H9 (cell line): ENCODE measurements around the gene F11. TPM values are rescaled to one million over a fixed set of nuclear protein-coding genes. Genes with fewer than 3 reads are reported as not detected.
"Not testable (repeated sequence)": the region's sequence is repeated elsewhere in the genome, so short reads cannot be mapped to it uniquely, and the experiment has no call there.

Experiments
- DNase-seq: peaks from one replicate; pipeline ENCODE4 v3.0.0-alpha.2; 2017
- H2AFZ ChIP-seq: one replicate; pipeline ENCODE4 v1.6.1; 2013; ENCODE audit warnings: mild to moderate bottlenecking, low read length, control low read depth, moderate library complexity
- H2AK5ac ChIP-seq: 2 replicates; pipeline ENCODE4 v1.6.1; 2013; ENCODE audit warnings: low read length, control low read depth, mixed read lengths; ENCODE audit not compliant: insufficient read length
- H2BK120ac ChIP-seq: one replicate; pipeline ENCODE4 v1.6.1; 2013; ENCODE audit warnings: low read depth, mild to moderate bottlenecking, low read length, control low read depth, inconsistent platforms; ENCODE audit not compliant: poor library complexity, severe bottlenecking
- H2BK12ac ChIP-seq: 2 replicates; pipeline ENCODE4 v1.6.1; 2013; ENCODE audit warnings: low read length, control low read depth, mixed read lengths, low read depth; ENCODE audit not compliant: insufficient read length
- H2BK15ac ChIP-seq: 2 replicates; pipeline ENCODE4 v1.6.1; 2013; ENCODE audit warnings: low read depth, low read length, control low read depth
- H2BK20ac ChIP-seq: one replicate; pipeline ENCODE4 v1.6.1; 2013; ENCODE audit warnings: low read depth, mild to moderate bottlenecking, low read length, control low read depth, inconsistent platforms; ENCODE audit not compliant: poor library complexity, severe bottlenecking
- H2BK5ac ChIP-seq: 2 replicates; pipeline ENCODE4 v1.6.1; 2013; ENCODE audit warnings: low read length, control low read depth, mixed read lengths; ENCODE audit not compliant: insufficient read length
- H3K14ac ChIP-seq: 2 replicates; pipeline ENCODE4 v1.6.1; 2013; ENCODE audit warnings: low read length, control low read depth; ENCODE audit not compliant: insufficient read depth
- H3K18ac ChIP-seq: 2 replicates; pipeline ENCODE4 v1.6.1; 2013; ENCODE audit warnings: low read depth, mild to moderate bottlenecking, mixed read lengths, low read length, control low read depth; ENCODE audit not compliant: insufficient read length
- H3K23ac ChIP-seq: 2 replicates; pipeline ENCODE4 v1.6.1; 2013; ENCODE audit warnings: low read length, control low read depth, mixed read lengths, low read depth; ENCODE audit not compliant: insufficient read length
- H3K23me2 ChIP-seq: 2 replicates; pipeline ENCODE4 v1.6.1; 2013; ENCODE audit warnings: low read depth, mild to moderate bottlenecking, mixed read lengths, low read length, control low read depth; ENCODE audit not compliant: insufficient read length, poor library complexity, severe bottlenecking
- H3K27ac ChIP-seq: 2 replicates; pipeline ENCODE4 v1.5.1; 2013; ENCODE audit warnings: low read length, control low read depth, mixed read lengths, low read depth; ENCODE audit not compliant: insufficient read length
- H3K27me3 ChIP-seq: 2 replicates; pipeline ENCODE4 v1.6.1; 2013; ENCODE audit warnings: low read length, control low read depth, inconsistent platforms; ENCODE audit not compliant: insufficient read depth
- H3K4ac ChIP-seq: 2 replicates; pipeline ENCODE4 v1.6.1; 2013; ENCODE audit warnings: low read depth, mild to moderate bottlenecking, control low read depth, inconsistent platforms, low read length, moderate library complexity
- H3K4me1 ChIP-seq: 2 replicates; pipeline ENCODE4 v1.6.1; 2013; ENCODE audit warnings: low read length, control low read depth, inconsistent platforms; ENCODE audit not compliant: insufficient read depth
- H3K4me2 ChIP-seq: 2 replicates; pipeline ENCODE4 v1.6.1; 2013; ENCODE audit warnings: low read length, control low read depth, mixed read lengths; ENCODE audit not compliant: insufficient read length, insufficient read depth
- H3K56ac ChIP-seq: 2 replicates; pipeline ENCODE4 v1.6.1; 2013; ENCODE audit warnings: low read depth, mild to moderate bottlenecking, mixed read lengths, low read length, control low read depth; ENCODE audit not compliant: insufficient read length
- H3K79me1 ChIP-seq: 2 replicates; pipeline ENCODE4 v1.6.1; 2013; ENCODE audit warnings: low read depth, mild to moderate bottlenecking, moderate library complexity, low read length, control low read depth, inconsistent platforms; ENCODE audit not compliant: insufficient read depth, poor library complexity, severe bottlenecking
- H3K79me2 ChIP-seq: 2 replicates; pipeline ENCODE4 v1.6.1; 2013; ENCODE audit warnings: low read length, control low read depth, inconsistent platforms; ENCODE audit not compliant: insufficient read depth
- H3K9ac ChIP-seq: 2 replicates; pipeline ENCODE4 v1.6.1; 2013; ENCODE audit warnings: low read length, control low read depth, mixed read lengths; ENCODE audit not compliant: insufficient read length; ENCODE audit errors: extremely low read depth
- H3K9me3 ChIP-seq: one replicate; pipeline ENCODE4 v1.6.1; 2013; ENCODE audit warnings: low read depth, low read length, inconsistent platforms; ENCODE audit not compliant: control insufficient read depth
- H3T11ph ChIP-seq: one replicate; pipeline ENCODE4 v1.6.1; 2013; ENCODE audit warnings: mild to moderate bottlenecking, low read length, control low read depth, inconsistent platforms
- H4K20me1 ChIP-seq: one replicate; pipeline ENCODE4 v1.6.1; 2013; ENCODE audit not compliant: control insufficient read depth, insufficient read length, insufficient read depth
- H4K5ac ChIP-seq: 2 replicates; pipeline ENCODE4 v1.6.1; 2013; ENCODE audit warnings: low read depth, mild to moderate bottlenecking, mixed read lengths, low read length, control low read depth; ENCODE audit not compliant: insufficient read length
- H4K8ac ChIP-seq: replicated peaks from 2 replicates; pipeline ENCODE4 v1.6.1; 2013; ENCODE audit warnings: low read length, control low read depth, mixed read lengths, low read depth; ENCODE audit not compliant: insufficient read length
- H4K91ac ChIP-seq: 2 replicates; pipeline ENCODE4 v1.6.1; 2013; ENCODE audit warnings: low read depth, mild to moderate bottlenecking, moderate library complexity, mixed read lengths, low read length, control low read depth; ENCODE audit not compliant: insufficient read length
- H3K27ac Mint-ChIP-seq, 3 experiments: 2 replicates in 2 of 3; 3 replicates in 1 of 3; pipeline ENCODE4 v1.8.0; 2020 to 2021; ENCODE audit warnings: mixed read lengths in 3 of 3, mild to moderate bottlenecking in 1 of 3, moderate library complexity in 1 of 3
- H3K27me3 Mint-ChIP-seq: 2 replicates; pipeline ENCODE4 v1.8.0; 2021; ENCODE audit warnings: low read depth, mild to moderate bottlenecking, moderate library complexity, mixed read lengths
- H3K36me3 Mint-ChIP-seq, 3 experiments: 2 replicates in 2 of 3; 3 replicates in 1 of 3; pipeline ENCODE4 v1.8.0; 2020 to 2021; ENCODE audit warnings: low read depth in 3 of 3, mixed read lengths in 3 of 3; ENCODE audit not compliant: insufficient read depth in 1 of 3
- H3K4me1 Mint-ChIP-seq, 2 experiments: 2 replicates each; pipeline ENCODE4 v1.8.0; 2020; ENCODE audit warnings: mixed read lengths in 2 of 2
- H3K4me3 Mint-ChIP-seq, 2 experiments: 2 replicates in 1 of 2; 3 replicates in 1 of 2; pipeline ENCODE4 v1.8.0; 2020 to 2021; ENCODE audit warnings: mild to moderate bottlenecking in 2 of 2, mixed read lengths in 2 of 2, moderate library complexity in 1 of 2
- H3K9me3 Mint-ChIP-seq, 2 experiments: 2 replicates in 1 of 2; 3 replicates in 1 of 2; pipeline ENCODE4 v1.8.0; 2020; ENCODE audit warnings: mild to moderate bottlenecking in 2 of 2, mixed read lengths in 2 of 2, moderate library complexity in 1 of 2
- CTCF ChIP-seq: fragments of 200-600 bp; sonication (generic); conservative IDR thresholded peaks from 3 replicates; pipeline ENCODE4 v1.8.0; 2021; ENCODE audit warnings: antibody characterized with exemption, mild to moderate bottlenecking
- WGBS: extraction: QIAGEN DNeasy Blood & Tissue Kit; methylation state at CpG from one replicate; pipeline ENCODE4 v1.1.7; 2013; ENCODE audit warnings: missing lambda C conversion rate, low lambda C conversion rate, mixed read lengths; ENCODE audit not compliant: insufficient read length; ENCODE audit errors: extremely low coverage; 5-methylcytosine and 5-hydroxymethylcytosine counted together
- total RNA-seq: library from RNA; stranded (reverse); gene quantifications from 2 replicates; pipeline ENCODE4 v1.2.1, GENCODE V29; 2021

The F11 gene
- total RNA-seq, 1 experiment from 2014 or later = 0.50 TPM

- peak overlapping the region; percentile 7 for H3K27ac ChIP-seq
- H4K91ac ChIP-seq = no peak overlapping the region
- no peak overlapping the region for H4K8ac ChIP-seq
- H2AFZ ChIP-seq = no peak overlapping the region
- no peak for DNase-seq
- no peak overlapping the region for H3K14ac ChIP-seq
- H2BK20ac ChIP-seq = no peak overlapping the region
- no peak for TF ChIP-seq CTCF
- peaks cover 2% of the 10 kb centered on the region for H4K20me1 ChIP-seq
- H3K23ac ChIP-seq = no peak overlapping the region
- no peaks in the 10 kb centered on the region; a peak in 4 of 5 replicates for H3K9me3 Mint-ChIP-seq
- H2BK5ac ChIP-seq = no peak overlapping the region
- no peaks in the 10 kb centered on the region for H3K9me3 ChIP-seq
- no peak overlapping the region for H3T11ph ChIP-seq
- no CpG with 5 or more reads among the region's 4 CpGs for WGBS
- no peak overlapping the region for H3K56ac ChIP-seq
- no peak overlapping the region for H4K5ac ChIP-seq
- no peaks in the 10 kb centered on the region for H3K27me3 ChIP-seq
- no peaks in the 10 kb centered on the region; the same call in none of the 2 replicates for H3K27me3 Mint-ChIP-seq
- no peak overlapping the region for H3K4me3 Mint-ChIP-seq
- no peak overlapping the region for H2BK120ac ChIP-seq
- H3K36me3 Mint-ChIP-seq = peaks cover 0 to 6% (median 0%) of the 10 kb centered on the region in 3 experiments; a peak in 4 of 7 replicates
- H3K4me1 ChIP-seq = no peaks in the 10 kb centered on the region
- H3K4me2 ChIP-seq = no peak overlapping the region
- H3K79me2 ChIP-seq = peaks cover 14% of the 10 kb centered on the region; the same call in 1 of the 2 replicates
- H3K4ac ChIP-seq = no peak overlapping the region
- H2BK12ac ChIP-seq = no peak overlapping the region
- no peak overlapping the region; a peak in 3 of 7 replicates for H3K27ac Mint-ChIP-seq
- no peaks in the 10 kb centered on the region for H3K79me1 ChIP-seq
- no peak overlapping the region for H2AK5ac ChIP-seq
- H3K4me1 Mint-ChIP-seq = peaks cover 3 to 11% of the 10 kb centered on the region in 2 experiments; a peak in 3 of 4 replicates
- no peak overlapping the region for H2BK15ac ChIP-seq
- no peak overlapping the region for H3K18ac ChIP-seq
- no peak overlapping the region for H3K9ac ChIP-seq
- H3K23me2 ChIP-seq = peaks cover 3% of the 10 kb centered on the region
Observed at GRCh38 chr4:186241616-186242015, 24.4 kb upstream of the F11 start.

GRCh38 chr4:186242031-186242430 is 24.0 kb upstream of the F11 start:
- not testable (repeated sequence) for H3K23ac ChIP-seq, H3K4me1 ChIP-seq, DNase-seq, H2BK20ac ChIP-seq, H4K20me1 ChIP-seq, H3K18ac ChIP-seq, H4K5ac ChIP-seq, H3K9ac ChIP-seq, H3K23me2 ChIP-seq, H3K36me3 Mint-ChIP-seq, H2BK12ac ChIP-seq, H3K79me1 ChIP-seq, H2AK5ac ChIP-seq, H2BK5ac ChIP-seq, H3K9me3 Mint-ChIP-seq, H4K8ac ChIP-seq, H3K4ac ChIP-seq, H2AFZ ChIP-seq, H3K56ac ChIP-seq, H2BK15ac ChIP-seq, H3K9me3 ChIP-seq, H3T11ph ChIP-seq, H4K91ac ChIP-seq, H3K27ac Mint-ChIP-seq, H3K4me3 Mint-ChIP-seq, H3K27me3 ChIP-seq, H3K27me3 Mint-ChIP-seq, H3K14ac ChIP-seq
- WGBS = no CpG with 5 or more reads among the region's 10 CpGs
- peak overlapping the region; percentile 18 for H3K4me2 ChIP-seq
- peaks cover 18% of the 10 kb centered on the region; the same call in 1 of the 2 replicates for H3K79me2 ChIP-seq
- peak overlapping the region; percentile 55 for H2BK120ac ChIP-seq
- H3K4me1 Mint-ChIP-seq = peaks cover 6 to 11% of the 10 kb centered on the region in 2 experiments
- peak overlapping the region; percentile 43 for H3K27ac ChIP-seq
